Measurements from ENCODE around the gene SH3BP1.

Gene SH3BP1

GRCh38 chr22:37616201-37617083 lies 23.0 kb upstream of the SH3BP1 start:
- no peak for DNase-seq

DNA sequence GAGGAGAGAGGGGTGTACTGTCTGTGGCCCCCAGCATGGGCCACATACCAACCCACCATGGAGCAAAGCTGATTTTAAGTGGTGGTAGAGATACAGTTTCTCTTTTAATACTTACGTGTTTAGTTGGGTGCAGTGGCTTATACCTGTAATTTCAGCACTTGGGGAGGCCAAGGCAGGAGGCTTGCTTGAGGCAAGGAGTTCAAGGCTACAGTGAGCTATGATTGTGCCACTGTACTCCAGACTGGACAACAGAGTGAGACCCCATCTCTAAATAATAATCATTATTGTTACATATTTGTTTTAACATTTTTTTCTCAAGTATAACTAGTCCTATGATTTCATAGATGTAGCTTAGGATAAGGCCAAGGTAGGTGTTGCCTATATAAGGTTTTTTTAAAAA lies 22.0 kb upstream of the SH3BP1 start:
- DNase-seq: no peak

GRCh38 chr22:37618072-37618656 lies 21.3 kb upstream of the SH3BP1 start:
- no peak for DNase-seq

- no peak for DNase-seq
These were observed 20.8 kb upstream of the SH3BP1 start for GRCh38 chr22:37618674-37619073.

DNA sequence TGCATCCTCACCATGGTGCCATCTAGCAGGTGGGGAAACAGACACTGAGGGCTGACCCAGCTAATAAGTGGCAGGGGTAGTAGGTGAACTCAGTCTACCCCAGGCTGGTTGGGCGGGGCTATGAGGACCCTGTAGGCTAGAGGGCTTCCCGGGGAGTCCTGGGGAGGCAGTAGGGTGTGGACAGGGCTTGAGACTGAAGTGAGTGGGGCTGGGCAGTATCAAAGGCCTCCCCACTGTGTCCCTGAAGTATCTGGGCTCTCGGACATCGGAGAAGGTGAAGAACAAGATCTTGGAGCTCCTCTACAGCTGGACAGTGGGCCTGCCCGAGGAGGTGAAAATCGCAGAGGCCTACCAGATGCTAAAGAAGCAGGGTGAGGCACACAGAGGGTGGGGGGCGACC lies 19.5 kb upstream of the SH3BP1 start:
- no peak for DNase-seq

GRCh38 chr22:37621352-37621860 lies 18.1 kb upstream of the SH3BP1 start:
- DNase-seq: no peak

GRCh38 chr22:37623075-37624016 lies 16.1 kb upstream of the SH3BP1 start:
- DNase-seq: peak; percentile 55

- DNase-seq: no peak
These were observed 15.5 kb upstream of the SH3BP1 start for GRCh38 chr22:37624017-37624365.

DNA sequence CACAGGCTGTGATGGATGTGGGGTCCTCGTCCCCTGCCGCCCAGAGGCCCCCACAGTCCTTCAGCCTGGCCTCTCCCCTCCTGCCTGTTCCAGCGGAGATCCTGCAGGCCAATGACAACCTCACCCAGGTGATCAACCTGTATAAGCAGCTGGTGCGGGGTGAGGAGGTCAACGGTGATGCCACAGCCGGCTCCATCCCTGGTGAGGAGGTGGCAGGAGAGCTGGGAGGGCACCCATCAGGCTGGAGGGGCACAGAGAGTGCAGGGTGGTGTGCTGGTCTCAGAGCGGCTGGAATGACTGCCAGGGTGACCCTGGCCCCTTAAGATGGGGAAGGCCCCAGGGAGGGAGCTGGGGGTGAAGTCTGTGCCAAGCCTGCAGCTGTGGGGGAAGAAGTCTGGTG lies 14.6 kb upstream of the SH3BP1 start:
- no peak for DNase-seq

DNA sequence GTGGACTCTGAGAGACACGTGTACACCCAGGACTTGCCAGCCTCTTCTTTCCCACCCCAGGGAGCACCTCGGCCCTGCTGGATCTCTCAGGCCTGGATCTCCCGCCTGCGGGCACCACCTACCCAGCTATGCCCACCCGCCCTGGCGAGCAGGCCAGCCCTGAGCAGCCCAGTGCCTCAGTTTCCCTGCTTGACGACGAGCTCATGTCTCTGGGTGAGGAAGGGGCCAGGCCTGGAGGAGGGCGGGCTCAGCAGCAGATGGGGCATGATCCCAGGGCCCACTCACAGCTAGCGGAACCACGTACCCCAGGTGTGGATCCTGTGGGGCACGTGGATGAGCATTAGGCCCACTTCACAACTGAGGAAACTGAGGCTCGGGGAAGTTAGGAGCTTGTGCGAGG lies 13.7 kb upstream of the SH3BP1 start:
- DNase-seq: no peak

DNA sequence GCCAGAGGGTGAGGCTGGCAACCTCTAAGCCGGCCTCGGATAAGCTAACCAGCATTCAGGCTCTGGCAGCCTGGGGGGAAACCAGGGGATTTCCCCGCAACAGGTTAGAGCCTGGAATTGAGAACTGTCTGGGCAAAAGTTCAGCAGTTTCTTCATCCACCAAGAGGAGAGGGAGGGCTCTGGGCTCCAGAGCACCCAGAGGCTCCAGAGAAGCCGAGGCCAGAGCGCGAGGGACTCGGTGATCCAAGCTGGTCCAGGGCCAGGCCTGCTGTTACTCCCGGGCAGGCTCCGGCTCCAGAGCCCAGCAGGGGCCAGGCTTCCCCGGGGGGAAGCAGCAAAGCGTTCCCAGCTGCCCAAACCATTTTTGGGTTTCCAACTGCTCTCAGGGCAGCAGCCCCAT lies 13.3 kb upstream of the SH3BP1 start:
- no peak for DNase-seq

DNA sequence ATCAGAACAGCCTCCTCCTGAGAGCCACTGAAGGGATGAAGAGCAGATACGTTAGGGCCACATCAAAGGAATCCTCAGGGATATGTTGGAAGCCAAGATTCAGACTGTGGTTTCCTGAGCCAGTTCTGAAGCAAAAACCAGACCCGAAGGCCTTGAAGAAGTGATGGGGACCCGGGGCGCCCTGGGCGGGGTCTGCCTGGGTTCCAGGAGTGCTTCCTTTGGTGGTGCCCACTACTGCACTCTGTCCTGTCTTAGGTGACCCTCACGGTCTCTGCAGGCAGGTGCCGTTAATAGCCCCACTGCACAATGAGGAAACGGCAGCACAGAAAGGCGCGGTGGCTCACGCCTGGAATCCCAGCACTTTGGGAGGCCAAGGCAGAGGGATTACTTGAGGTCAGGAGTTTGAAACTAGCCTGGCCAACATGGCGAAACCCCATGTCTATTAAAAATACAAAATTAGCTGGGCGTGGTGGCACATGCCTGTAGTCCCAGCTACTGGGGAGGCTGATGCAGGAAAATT lies 12.9 kb upstream of the SH3BP1 start:
- no peak for DNase-seq

DNA sequence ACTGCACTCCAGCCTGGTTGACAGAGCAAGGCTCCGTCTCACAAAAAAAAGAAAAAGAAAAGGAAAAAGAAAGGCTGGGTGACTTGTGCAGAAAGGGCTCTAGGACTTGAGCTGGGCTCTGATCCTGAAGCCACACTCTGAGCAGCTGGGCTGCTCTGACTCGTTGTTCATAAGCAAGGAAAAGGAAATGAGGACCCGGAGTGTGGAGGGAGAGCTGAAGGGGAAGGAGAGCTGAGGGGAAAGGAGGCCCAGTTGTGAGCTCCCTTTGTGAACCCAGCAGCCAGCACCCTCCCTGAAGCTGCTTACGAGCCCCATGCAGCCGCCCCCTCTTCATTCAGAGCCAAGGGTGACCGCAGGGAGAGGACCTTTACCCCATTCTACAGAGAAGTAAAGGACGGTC lies 12.3 kb upstream of the SH3BP1 start:
- no peak for DNase-seq

DNA sequence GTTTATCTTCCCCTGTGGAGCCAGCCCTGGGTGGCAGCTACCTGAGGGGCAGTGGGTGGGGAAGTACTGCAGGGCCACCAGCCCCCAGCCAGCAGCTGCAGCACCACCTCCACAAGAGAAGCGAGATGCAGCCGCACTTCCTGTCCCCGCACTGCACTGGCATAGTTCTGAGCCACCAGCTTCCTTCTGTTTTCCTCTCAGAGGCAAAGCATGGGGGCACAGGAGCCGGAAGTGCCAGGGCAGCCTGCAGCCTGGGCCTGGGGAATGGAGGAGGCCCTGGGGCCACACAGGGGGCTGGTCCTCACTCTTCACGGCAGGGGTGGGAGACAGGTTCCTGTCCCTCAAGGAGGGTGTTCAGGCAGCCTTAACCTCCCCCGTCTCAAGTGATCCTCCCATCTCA lies 11.9 kb upstream of the SH3BP1 start:
- no peak for DNase-seq

DNA sequence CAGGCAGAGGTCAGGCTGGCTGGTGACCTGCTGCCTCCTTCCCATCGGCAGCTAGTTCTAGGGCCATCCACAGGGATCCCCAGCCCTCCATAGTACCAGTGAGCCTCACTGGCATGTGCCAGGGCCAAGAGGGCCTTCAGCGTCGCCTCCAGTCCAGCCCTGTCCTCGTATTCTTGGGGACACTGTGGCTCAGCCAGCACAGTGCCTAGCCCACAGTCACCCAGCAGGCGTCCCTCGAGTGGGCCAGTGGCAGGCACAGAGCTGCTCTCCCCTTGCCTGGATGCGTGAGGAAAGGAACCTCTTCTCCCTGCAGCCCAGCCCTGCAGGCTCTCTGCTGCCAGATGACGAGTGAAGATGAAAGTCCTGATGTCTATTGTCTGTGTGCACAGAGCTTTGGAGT lies 10.6 kb upstream of the SH3BP1 start:
- no peak for DNase-seq

- DNase-seq: no peak
These were observed 9.5 kb upstream of the SH3BP1 start for GRCh38 chr22:37629928-37630327.

DNA sequence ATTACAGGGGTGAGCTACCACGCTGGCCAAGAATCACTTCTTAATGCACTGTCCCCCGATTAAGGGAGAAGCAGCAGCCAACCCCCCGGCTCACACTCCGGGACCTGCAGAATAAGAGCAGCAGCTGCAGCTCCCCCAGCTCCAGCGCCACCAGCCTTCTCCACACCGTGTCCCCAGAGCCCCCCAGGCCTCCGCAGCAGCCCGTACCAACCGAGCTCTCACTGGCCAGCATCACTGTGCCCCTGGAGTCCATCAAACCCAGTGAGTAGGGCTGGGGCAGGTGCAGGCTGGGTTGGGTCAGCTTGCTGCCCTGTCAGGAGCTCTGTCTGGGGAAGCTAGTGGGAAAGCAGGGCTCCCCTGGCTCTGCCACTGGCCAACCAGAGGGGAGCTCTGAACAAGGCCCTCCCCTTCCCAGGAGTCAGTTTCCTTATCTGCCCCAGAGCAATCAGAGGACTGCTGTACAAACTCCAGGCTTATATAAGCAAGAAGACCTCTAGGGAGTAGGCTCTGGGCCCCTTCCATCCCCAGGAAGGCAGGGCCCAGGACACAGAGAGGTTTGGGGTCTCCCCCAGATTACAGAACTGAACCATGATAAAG lies 8.5 kb upstream of the SH3BP1 start:
- no peak for DNase-seq

DNA sequence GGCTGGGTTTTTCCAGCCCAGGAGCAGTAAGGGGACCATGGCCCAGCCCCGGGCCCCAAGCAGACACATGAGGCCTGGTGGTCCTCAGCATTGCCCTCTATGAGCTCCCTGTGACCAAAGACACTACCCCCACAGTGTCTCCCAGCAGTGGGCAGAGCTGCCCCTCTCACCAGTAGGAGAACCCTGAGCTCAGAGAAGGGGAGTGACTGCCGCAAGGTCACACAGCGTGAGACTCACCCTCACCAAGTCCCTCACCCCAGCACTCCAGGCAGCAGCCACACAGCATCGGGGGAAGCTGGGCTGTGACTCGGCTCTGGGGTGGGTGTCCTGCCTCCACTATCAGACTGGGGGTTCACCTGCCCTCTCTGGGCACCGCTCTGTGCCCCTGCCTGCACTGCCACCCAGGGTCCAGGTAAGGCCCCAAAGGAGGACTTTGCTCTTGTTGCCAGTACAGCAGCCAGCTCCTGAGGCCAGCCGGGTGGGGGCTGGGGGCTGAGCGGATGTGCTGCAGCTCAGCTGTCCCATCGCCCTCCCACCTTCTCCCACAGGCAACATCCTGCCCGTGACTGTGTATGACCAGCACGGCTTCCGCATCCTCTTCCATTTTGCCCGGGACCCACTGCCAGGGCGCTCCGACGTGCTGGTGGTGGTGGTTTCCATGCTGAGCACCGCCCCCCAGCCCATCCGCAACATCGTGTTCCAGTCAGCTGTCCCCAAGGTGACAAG lies 7.9 kb upstream of the SH3BP1 start:
- no peak for DNase-seq

- DNase-seq: no peak
These were observed 7.0 kb upstream of the SH3BP1 start for GRCh38 chr22:37632174-37633088.

DNA sequence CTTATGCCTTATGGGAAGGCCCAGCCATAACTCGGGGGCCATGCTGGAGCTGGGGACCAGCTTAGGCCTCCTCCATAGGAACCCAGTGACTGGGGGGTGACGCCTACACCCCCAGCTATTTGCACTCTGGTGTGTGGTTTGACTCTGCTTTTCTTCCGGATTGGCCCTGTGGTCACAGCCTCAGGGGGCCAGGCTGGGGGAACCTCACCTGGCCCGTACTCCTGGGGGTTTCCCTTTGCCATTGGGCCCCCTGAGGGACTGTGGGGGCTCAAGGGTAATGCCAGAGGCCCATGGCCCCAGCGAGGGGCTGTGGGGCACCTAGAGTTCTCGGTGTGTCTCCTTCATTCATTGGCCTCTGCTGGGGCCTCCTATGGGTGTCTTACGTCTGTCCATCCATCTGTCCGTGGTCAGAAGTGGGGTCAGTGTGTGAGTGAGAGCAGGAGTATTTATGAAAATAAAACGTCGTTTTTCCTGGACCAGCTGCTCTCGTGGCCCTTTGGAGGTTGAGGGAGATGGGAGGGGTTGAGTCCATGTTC lies 6.3 kb upstream of the SH3BP1 start:
- no peak for DNase-seq
